Measurements from ENCODE around the gene LCAT. TPM values are rescaled to one million over a fixed set of nuclear protein-coding genes. Genes with fewer than 3 reads are reported as not detected.
A peak's percentile ranks its signal among the peaks of the same experiment; 100 is the strongest.

The LCAT gene
- polyA plus RNA-seq, 12 donors, result 15.7 to 39.5 (median 18.8) TPM; not detected in 1

- no peak for DNase-seq
Observed at GRCh38 chr16:67914758-67915495, 29.0 kb downstream of the LCAT start.

- peak; percentile 35 for DNase-seq
Observed at GRCh38 chr16:67910158-67910557, 33.8 kb downstream of the LCAT start.

GRCh38 chr16:67909056-67909742 lies 34.7 kb downstream of the LCAT start:
- DNase-seq, result no peak

- no peak for DNase-seq
Observed at GRCh38 chr16:67907397-67908180, 36.3 kb downstream of the LCAT start.

GRCh38 chr16:67902831-67903230 lies 41.1 kb downstream of the LCAT start:
- DNase-seq, result no peak

- no peak for DNase-seq
Observed at GRCh38 chr16:67901734-67902133, 42.2 kb downstream of the LCAT start.

- DNase-seq, result no peak
Observed at GRCh38 chr16:67897231-67897630, 46.7 kb downstream of the LCAT start.

GRCh38 chr16:67893743-67894399 lies 50.0 kb downstream of the LCAT start:
- DNase-seq, result no peak

- DNase-seq, result peak; percentile 95
Observed at GRCh38 chr16:67892899-67893742, 50.8 kb downstream of the LCAT start, which contains the start of gene PSKH1. Gene PSKH1, plus strand, starts transcription at chr16:67893254. Its CDS starts 15,496 bp downstream, at chr16:67908750.

GRCh38 chr16:67892375-67892774 lies 51.5 kb downstream of the LCAT start:
- no peak for DNase-seq

Other genes with a start within 250 kb of the LCAT start
- 10 to 100 TPM in 11 of 12 donors, not detected in 1; 10.2 to 29.8 (median 13.1) TPM for gene GFOD2, start 224.8 kb downstream of the LCAT start, polyA plus RNA-seq (ENCODE audit: insufficient read length in 12 of 12)
- gene RANBP10, start 137.6 kb downstream of the LCAT start, polyA plus RNA-seq (ENCODE audit: insufficient read length in 12 of 12), result 10 to 100 TPM in 11 of 12 donors, not detected in 1; 15.0 to 31.8 (median 21.2) TPM
- gene TSNAXIP1, start 137.2 kb downstream of the LCAT start, polyA plus RNA-seq (ENCODE audit: insufficient read length in 12 of 12), result 1 to 10 TPM in 7 of 12 donors, under 1 TPM in 3, not detected in 2; 0.83 to 5.0 (median 1.3) TPM
- 10 to 100 TPM in 11 of 12 donors, not detected in 1; 11.8 to 25.6 (median 22.2) TPM for gene THAP11, start 101.8 kb downstream of the LCAT start, polyA plus RNA-seq (ENCODE audit: insufficient read length in 12 of 12)
- gene NUTF2, start 97.2 kb downstream of the LCAT start, polyA plus RNA-seq (ENCODE audit: insufficient read length in 12 of 12), result 1,000 to 10,000 TPM in 1 of 12 donors, 100 to 1,000 TPM in 11; 111 to 1,287 (median 122) TPM
- gene CENPT, start 96.4 kb downstream of the LCAT start, polyA plus RNA-seq (ENCODE audit: insufficient read length in 12 of 12), result 10 to 100 TPM in 11 of 12 donors, not detected in 1; 27.3 to 61.6 (median 32.4) TPM
- gene EDC4, start 71.1 kb downstream of the LCAT start, polyA plus RNA-seq (ENCODE audit: insufficient read length in 12 of 12), result 100 to 1,000 TPM in 5 of 12 donors, 10 to 100 TPM in 7; 40.4 to 146 (median 96.8) TPM
- 1 to 10 TPM in 1 of 12 donors, under 1 TPM in 6, not detected in 5; 0.37 to 1.7 (median 0.74) TPM for gene NRN1L, start 59.2 kb downstream of the LCAT start, polyA plus RNA-seq (ENCODE audit: insufficient read length in 12 of 12)
- gene PSKH1, start 50.9 kb downstream of the LCAT start, polyA plus RNA-seq (ENCODE audit: insufficient read length in 12 of 12), result 10 to 100 TPM in 11 of 12 donors, not detected in 1; 15.6 to 32.5 (median 21.0) TPM
- 1 to 10 TPM in 10 of 12 donors, not detected in 2; 1.2 to 5.8 (median 4.3) TPM for gene CTRL, start 12.3 kb downstream of the LCAT start, polyA plus RNA-seq (ENCODE audit: insufficient read length in 12 of 12)
- 10 to 100 TPM in 11 of 12 donors, not detected in 1; 18.9 to 28.5 (median 23.1) TPM for gene PSMB10, start 7.3 kb downstream of the LCAT start, polyA plus RNA-seq (ENCODE audit: insufficient read length in 12 of 12)
- 10 to 100 TPM in 11 of 12 donors, not detected in 1; 28.2 to 51.5 (median 40.7) TPM for gene SLC12A4, start 24.5 kb upstream of the LCAT start, polyA plus RNA-seq (ENCODE audit: insufficient read length in 12 of 12)
- under 1 TPM in 2 of 12 donors, not detected in 10; 0.08 to 0.13 TPM for gene DPEP3, start 36.4 kb upstream of the LCAT start, polyA plus RNA-seq (ENCODE audit: insufficient read length in 12 of 12)
- 1 to 10 TPM in 6 of 12 donors, under 1 TPM in 4, not detected in 2; 0.63 to 2.2 (median 1.3) TPM for gene DPEP2, start 55.4 kb upstream of the LCAT start, polyA plus RNA-seq (ENCODE audit: insufficient read length in 12 of 12)
- gene DPEP2NB, start 71.8 kb upstream of the LCAT start, polyA plus RNA-seq (ENCODE audit: insufficient read length in 12 of 12), result not detected
- 1 to 10 TPM in 10 of 12 donors, not detected in 2; 3.7 to 6.5 (median 5.3) TPM for gene DDX28, start 79.1 kb upstream of the LCAT start, polyA plus RNA-seq (ENCODE audit: insufficient read length in 12 of 12)
- gene DUS2, start 79.2 kb upstream of the LCAT start, polyA plus RNA-seq (ENCODE audit: insufficient read length in 12 of 12), result 10 to 100 TPM in 7 of 12 donors, 1 to 10 TPM in 3, not detected in 2; 9.8 to 13.9 (median 11.8) TPM
- gene NFATC3, start 141.2 kb upstream of the LCAT start, polyA plus RNA-seq (ENCODE audit: insufficient read length in 12 of 12), result 10 to 100 TPM in 11 of 12 donors, not detected in 1; 28.3 to 34.3 (median 30.7) TPM

All from muscle of arm (tissue), 12 donors.